Hair follicular keratinocyte (primary cell): ENCODE results near the gene NCOA7. TPM values are rescaled to one million over a fixed set of nuclear protein-coding genes. Genes with fewer than 3 reads are reported as not detected.

Source experiments
- total RNA-seq: library from RNA; depleted of rRNA; stranded (reverse); fragments of >200 nt; gene quantifications from 2 replicates; pipeline ENCODE4 v1.2.3, GENCODE V29; 2015

NCOA7 gene
- 6.3 and 8.4 TPM in 2 replicates for total RNA-seq

GRCh38 chr6:125790358-125791150 lies at the start of gene NCOA7:
TSS of gene NCOA7 (plus strand) at chr6:125790960. CDS start at chr6:125815355, 24,395 bp downstream.

GRCh38 chr6:125749173-125749864 lies 41.4 kb upstream of the NCOA7 start, which contains the start of gene HEY2:
TSS of gene HEY2 (plus strand) at chr6:125749632. CDS start at chr6:125749777, 145 bp downstream.

GRCh38 chr6:125956506-125957390 lies 166.0 kb downstream of the NCOA7 start, which contains the start of gene HINT3:
TSS of gene HINT3 (plus strand) at chr6:125956770. CDS start at chr6:125956978, 208 bp downstream.

Other genes starting within 250 kb of the NCOA7 start
- not detected in 2 replicates for gene HEY2, start 41.3 kb upstream of the NCOA7 start, total RNA-seq
- 8.4 and 14.3 TPM in 2 replicates for gene HINT3, start 165.8 kb downstream of the NCOA7 start, total RNA-seq
- 18.4 and 19.4 TPM in 2 replicates for gene TRMT11, start 195.6 kb downstream of the NCOA7 start, total RNA-seq